Neuronal stem cell (in vitro differentiated cells): ENCODE data around the gene GATAD2A.

ENCODE experiments used
- DNase-seq: peaks from one replicate; pipeline ENCODE4 v3.0.0-alpha.2; 2013; ENCODE audit warnings: low spot score
- H2AFZ ChIP-seq: one replicate; pipeline ENCODE4 v1.6.1; 2013; ENCODE audit warnings: mild to moderate bottlenecking, low read length, inconsistent platforms
- H2AK5ac ChIP-seq: 2 replicates; pipeline ENCODE4 v1.6.1; 2013; ENCODE audit warnings: low read depth, mild to moderate bottlenecking, inconsistent platforms, low read length, moderate library complexity, mixed read lengths
- H2BK120ac ChIP-seq: 2 replicates; pipeline ENCODE4 v1.6.1; 2013; ENCODE audit warnings: low read depth, mild to moderate bottlenecking, inconsistent platforms, low read length, moderate library complexity, mixed read lengths
- H2BK12ac ChIP-seq: one replicate; pipeline ENCODE4 v1.6.1; 2013; ENCODE audit warnings: low read length, inconsistent platforms
- H2BK15ac ChIP-seq: 2 replicates; pipeline ENCODE4 v1.6.1; 2013; ENCODE audit warnings: mild to moderate bottlenecking, low read length, inconsistent platforms, mixed read lengths
- H2BK5ac ChIP-seq: one replicate; pipeline ENCODE4 v1.6.1; 2013; ENCODE audit warnings: inconsistent platforms, mild to moderate bottlenecking, low read length, moderate library complexity
- H3K14ac ChIP-seq: one replicate; pipeline ENCODE4 v1.6.1; 2013; ENCODE audit warnings: low read length, inconsistent platforms
- H3K18ac ChIP-seq: 2 replicates; pipeline ENCODE4 v1.6.1; 2013; ENCODE audit warnings: low read length, inconsistent platforms
- H3K23ac ChIP-seq: 2 replicates; pipeline ENCODE4 v1.6.1; 2013; ENCODE audit warnings: low read depth, mild to moderate bottlenecking, mixed read lengths, low read length, inconsistent platforms; ENCODE audit not compliant: poor library complexity
- H3K27ac ChIP-seq: replicated peaks from 3 replicates; pipeline ENCODE4 v1.5.1; 2013; ENCODE audit warnings: low read length, inconsistent platforms
- H3K27me3 ChIP-seq, 3 experiments: 2 replicates each; pipeline ENCODE4 v1.6.1; 2013; ENCODE audit warnings: low read length in 3 of 3, mild to moderate bottlenecking in 2 of 3, inconsistent platforms in 1 of 3, low read depth in 1 of 3, mixed read lengths in 1 of 3, moderate library complexity in 1 of 3; ENCODE audit not compliant: control insufficient read depth in 3 of 3, insufficient read depth in 3 of 3
- H3K36me3 ChIP-seq, 2 donors: replicated peaks in 1 of 2; 2 replicates each; pipeline ENCODE4 v1.6.1; 2013; ENCODE audit warnings: low read length in 2 of 2; ENCODE audit not compliant: control insufficient read depth in 2 of 2, insufficient read depth in 2 of 2
- H3K4ac ChIP-seq: 2 replicates; pipeline ENCODE4 v1.6.1; 2013; ENCODE audit warnings: inconsistent platforms, mild to moderate bottlenecking, low read length, moderate library complexity
- H3K4me1 ChIP-seq, 2 donors: 1 replicate in 1 of 2; 2 replicates in 1 of 2; pipeline ENCODE4 v1.6.1; 2013; ENCODE audit warnings: low read length in 2 of 2, low read depth in 1 of 2; ENCODE audit not compliant: control insufficient read depth in 2 of 2, insufficient read depth in 1 of 2
- H3K4me2 ChIP-seq: one replicate; pipeline ENCODE4 v1.6.1; 2013; ENCODE audit warnings: mild to moderate bottlenecking, low read length, inconsistent platforms; ENCODE audit not compliant: insufficient read depth, poor library complexity, severe bottlenecking
- H3K4me3 ChIP-seq, 2 donors: 2 replicates each; pipeline ENCODE4 v1.5.1; 2013; ENCODE audit warnings: low read length in 2 of 2, mild to moderate bottlenecking in 2 of 2, inconsistent platforms in 1 of 2, moderate library complexity in 1 of 2
- H3K79me1 ChIP-seq: one replicate; pipeline ENCODE4 v1.6.1; 2013; ENCODE audit warnings: low read depth, mild to moderate bottlenecking, inconsistent platforms, low read length, moderate library complexity
- H3K9ac ChIP-seq: one replicate; pipeline ENCODE4 v1.6.1; 2013; ENCODE audit warnings: mild to moderate bottlenecking, low read depth, low read length, inconsistent platforms; ENCODE audit not compliant: poor library complexity
- H3K9me3 ChIP-seq, 2 donors: replicated peaks in 1 of 2; 2 replicates each; pipeline versions ENCODE3 to v1.6.1; 2013; ENCODE audit warnings: low read length in 2 of 2, mild to moderate bottlenecking in 2 of 2, inconsistent platforms in 1 of 2, low read depth in 1 of 2, mixed read lengths in 1 of 2, moderate library complexity in 1 of 2; ENCODE audit not compliant: control insufficient read depth in 2 of 2, insufficient read depth in 1 of 2
- H4K8ac ChIP-seq: one replicate; pipeline ENCODE4 v1.6.1; 2013; ENCODE audit warnings: low read depth, mild to moderate bottlenecking, inconsistent platforms, low read length, moderate library complexity
- H4K91ac ChIP-seq: one replicate; pipeline ENCODE4 v1.6.1; 2013; ENCODE audit warnings: low read length, low read depth, mild to moderate bottlenecking, inconsistent platforms; ENCODE audit not compliant: poor library complexity
- WGBS, 2 donors: extraction: QIAGEN DNeasy Blood & Tissue Kit; methylation state at CpG; one replicate each; pipeline ENCODE4 v1.1.7; 2013; ENCODE audit warnings: missing lambda C conversion rate in 2 of 2, mixed read lengths in 1 of 2; ENCODE audit not compliant: insufficient read length in 2 of 2, insufficient replicate concordance in 1 of 2; ENCODE audit errors: extremely low coverage in 2 of 2; 5-methylcytosine and 5-hydroxymethylcytosine counted together

GATAD2A gene

DNA sequence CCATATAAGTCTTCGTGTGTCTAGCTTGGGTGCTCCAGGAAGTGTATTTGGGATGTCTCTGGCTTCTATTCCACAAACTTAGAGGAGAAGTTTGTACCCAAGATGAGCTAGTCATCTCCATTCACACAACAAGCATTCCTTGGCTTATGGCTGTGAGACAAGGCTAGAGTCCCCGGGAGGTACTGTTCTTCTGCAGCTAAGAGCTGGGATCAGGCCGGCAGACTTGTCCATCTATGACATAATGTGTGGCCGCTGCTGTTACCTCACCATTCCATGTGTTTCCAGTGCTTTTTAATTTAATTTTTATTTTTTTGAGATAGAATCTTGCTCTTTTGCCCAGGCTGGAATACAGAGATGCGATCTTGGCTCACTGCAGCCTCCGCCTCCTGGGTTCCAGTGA is 20.7 kb downstream of the GATAD2A start:
- H3K18ac ChIP-seq, result no peak overlapping the region
- no peak overlapping the region for H3K4ac ChIP-seq
- DNase-seq, result no peak
- no peak overlapping the region for H3K23ac ChIP-seq
- no peak overlapping the region for H2BK15ac ChIP-seq
- H3K4me1 ChIP-seq, result peaks cover 0 to 8% of the 10 kb centered on the region in 2 donors
- WGBS, 2 donors, result no CpG with 5 or more reads among the region's 6 CpGs
- H3K14ac ChIP-seq, result no peak overlapping the region
- H3K79me1 ChIP-seq, result peaks cover 27% of the 10 kb centered on the region
- H3K9ac ChIP-seq, result no peak overlapping the region
- H2AFZ ChIP-seq, result no peak overlapping the region
- no peak overlapping the region for H2BK120ac ChIP-seq
- no peak overlapping the region for H2AK5ac ChIP-seq
- no peak overlapping the region for H3K27ac ChIP-seq
- no peak overlapping the region for H2BK5ac ChIP-seq
- H2BK12ac ChIP-seq, result no peak overlapping the region
- no peak overlapping the region for H3K4me3 ChIP-seq
- no peak overlapping the region for H4K8ac ChIP-seq
- H4K91ac ChIP-seq, result no peak overlapping the region
- H3K27me3 ChIP-seq, result no peaks in the 10 kb centered on the region
- no peak overlapping the region for H3K4me2 ChIP-seq
- peaks cover 6 to 38% of the 10 kb centered on the region in 2 donors for H3K36me3 ChIP-seq
- peaks cover 0 to 1% of the 10 kb centered on the region in 2 donors for H3K9me3 ChIP-seq

GRCh38 chr19:19426799-19427198 is 21.3 kb downstream of the GATAD2A start:
- H2AK5ac ChIP-seq, result no peak overlapping the region
- H3K4me2 ChIP-seq, result no peak overlapping the region
- H4K91ac ChIP-seq, result no peak overlapping the region
- no peak overlapping the region for H3K23ac ChIP-seq
- no peak overlapping the region for H2AFZ ChIP-seq
- H4K8ac ChIP-seq, result no peak overlapping the region
- H3K4me1 ChIP-seq, result peaks cover 0 to 8% of the 10 kb centered on the region in 2 donors
- no peak overlapping the region for H3K9ac ChIP-seq
- H2BK120ac ChIP-seq, result no peak overlapping the region
- H2BK5ac ChIP-seq, result no peak overlapping the region
- H3K14ac ChIP-seq, result no peak overlapping the region
- H2BK15ac ChIP-seq, result no peak overlapping the region
- H3K4me3 ChIP-seq, result no peak overlapping the region
- no peak for DNase-seq
- peaks cover 0 to 1% of the 10 kb centered on the region in 2 donors for H3K9me3 ChIP-seq
- H3K79me1 ChIP-seq, result peaks cover 24% of the 10 kb centered on the region
- H3K27me3 ChIP-seq, result no peaks in the 10 kb centered on the region
- no CpG with 5 or more reads among the region's 4 CpGs for WGBS, 2 donors
- peaks cover 6 to 38% of the 10 kb centered on the region in 2 donors for H3K36me3 ChIP-seq
- no peak overlapping the region for H3K27ac ChIP-seq
- H3K4ac ChIP-seq, result no peak overlapping the region
- no peak overlapping the region for H3K18ac ChIP-seq
- H2BK12ac ChIP-seq, result no peak overlapping the region

- Histone ChIP-seq H2AK5ac (no peak overlapping the region), H3K36me3 (peaks cover 6 to 38% of the 10 kb centered on the region in 2 donors), H3K4me1 (peaks cover 0 to 8% of the 10 kb centered on the region in 2 donors), H2BK5ac (no peak overlapping the region), H3K18ac (no peak overlapping the region), H3K23ac (no peak overlapping the region), H3K9ac (no peak overlapping the region), H2BK15ac (no peak overlapping the region), H2BK12ac (no peak overlapping the region), H2BK120ac (no peak overlapping the region), H3K4ac (no peak overlapping the region), H4K8ac (no peak overlapping the region), H2AFZ (no peak overlapping the region), H3K9me3 (peaks cover 0 to 1% of the 10 kb centered on the region in 2 donors), H3K14ac (no peak overlapping the region), H3K79me1 (peaks cover 24% of the 10 kb centered on the region), H3K4me3 (no peak overlapping the region), H3K27ac (no peak overlapping the region), H4K91ac (no peak overlapping the region), H3K4me2 (no peak overlapping the region), H3K27me3 (no peaks in the 10 kb centered on the region)
- DNase-seq, result no peak
- no CpG with 5 or more reads among the region's 3 CpGs for WGBS, 2 donors
Measured at GRCh38 chr19:19427302-19427701, 21.8 kb downstream of the GATAD2A start.

GRCh38 chr19:19427944-19428343 is 22.5 kb downstream of the GATAD2A start:
- H2BK15ac ChIP-seq, result no peak overlapping the region
- H3K36me3 ChIP-seq, result peaks cover 6 to 42% of the 10 kb centered on the region in 2 donors
- DNase-seq, result no peak
- no peaks in the 10 kb centered on the region for H3K27me3 ChIP-seq
- WGBS, 2 donors, result no CpG with 5 or more reads among the region's 5 CpGs
- no peak overlapping the region for H3K4me3 ChIP-seq
- H3K27ac ChIP-seq, result no peak overlapping the region
- H3K4ac ChIP-seq, result no peak overlapping the region
- H2AK5ac ChIP-seq, result no peak overlapping the region
- H2BK12ac ChIP-seq, result no peak overlapping the region
- peaks cover 23% of the 10 kb centered on the region for H3K79me1 ChIP-seq
- no peak overlapping the region for H3K18ac ChIP-seq
- H3K4me2 ChIP-seq, result no peak overlapping the region
- no peak overlapping the region for H3K14ac ChIP-seq
- H2BK120ac ChIP-seq, result no peak overlapping the region
- no peak overlapping the region for H2AFZ ChIP-seq
- no peak overlapping the region for H3K23ac ChIP-seq
- H4K91ac ChIP-seq, result no peak overlapping the region
- H3K9ac ChIP-seq, result no peak overlapping the region
- H3K4me1 ChIP-seq, result peaks cover 0 to 8% of the 10 kb centered on the region in 2 donors
- no peak overlapping the region for H4K8ac ChIP-seq
- H2BK5ac ChIP-seq, result no peak overlapping the region
- H3K9me3 ChIP-seq, result peaks cover 0 to 1% of the 10 kb centered on the region in 2 donors
